Astrocyte of the cerebellum (primary cell): ENCODE results near the gene KLHL21.

Experiments
- DNase-seq: peaks from one replicate; pipeline ENCODE4 v3.0.0-alpha.2; 2011; ENCODE audit warnings: low read depth
- H3K4me3 ChIP-seq: 2 replicates; pipeline ENCODE4 v1.5.1; 2011; ENCODE audit warnings: mild to moderate bottlenecking, low read depth, low read length, moderate library complexity
- CTCF ChIP-seq: IDR thresholded peaks from 2 replicates; pipeline ENCODE4 v1.5.1; 2012; ENCODE audit warnings: low read length, low read depth, moderate library complexity, mild to moderate bottlenecking; ENCODE audit errors: missing control alignments
- in situ Hi-C: cut with HindIII; loops from 2 replicates; pipeline ENCODE4 v1.10.0; 2017; ENCODE audit warnings: low sequenced_read_pairs

KLHL21 gene

DNA sequence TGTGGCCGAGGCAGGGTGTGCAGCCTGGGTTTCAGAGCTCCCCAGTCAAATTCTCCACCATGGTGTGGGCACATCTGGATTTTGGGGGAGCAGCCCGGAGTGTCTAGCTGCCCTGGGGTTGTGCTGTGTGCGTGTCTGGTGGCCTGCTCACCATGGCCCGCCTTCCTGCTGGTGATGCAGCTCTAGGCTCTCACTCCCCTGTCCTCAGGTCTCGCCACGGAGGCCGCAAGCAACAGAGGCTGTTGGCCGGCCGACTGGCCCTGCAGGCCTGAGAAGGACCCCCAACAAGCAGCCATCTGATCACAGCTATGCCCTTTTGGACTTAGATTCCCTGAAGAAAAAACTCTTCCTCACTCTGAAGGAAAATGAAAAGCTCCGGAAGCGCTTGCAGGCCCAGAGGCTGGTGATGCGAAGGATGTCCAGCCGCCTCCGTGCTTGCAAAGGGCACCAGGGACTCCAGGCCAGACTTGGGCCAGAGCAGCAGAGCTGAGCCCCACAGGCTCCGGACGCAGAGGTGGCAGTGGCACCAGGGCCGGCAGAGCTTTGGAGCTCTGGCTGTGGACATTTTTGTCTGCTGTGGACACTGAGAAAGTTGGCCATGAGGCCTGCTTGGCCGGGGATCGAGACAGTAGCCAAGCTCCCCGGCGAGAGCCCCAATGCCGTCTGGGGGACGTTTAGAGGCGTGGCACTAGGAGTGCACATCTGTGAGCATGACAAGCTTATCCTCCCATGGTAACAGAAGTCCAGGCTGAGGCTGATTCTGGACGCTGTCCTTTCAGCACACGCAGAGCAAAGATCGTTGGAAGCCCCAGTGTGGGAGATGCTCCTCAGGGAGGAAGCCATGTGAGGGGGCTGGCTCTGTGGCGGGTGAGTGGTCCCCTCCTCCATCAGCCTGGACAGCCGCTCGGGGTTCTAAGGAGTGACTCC is 30.2 kb upstream of the KLHL21 start:
- in situ Hi-C loops, result no loop called here
- H3K4me3 ChIP-seq, result no peak overlapping the region
- no peak for DNase-seq
- TF ChIP-seq CTCF, result no peak

DNA sequence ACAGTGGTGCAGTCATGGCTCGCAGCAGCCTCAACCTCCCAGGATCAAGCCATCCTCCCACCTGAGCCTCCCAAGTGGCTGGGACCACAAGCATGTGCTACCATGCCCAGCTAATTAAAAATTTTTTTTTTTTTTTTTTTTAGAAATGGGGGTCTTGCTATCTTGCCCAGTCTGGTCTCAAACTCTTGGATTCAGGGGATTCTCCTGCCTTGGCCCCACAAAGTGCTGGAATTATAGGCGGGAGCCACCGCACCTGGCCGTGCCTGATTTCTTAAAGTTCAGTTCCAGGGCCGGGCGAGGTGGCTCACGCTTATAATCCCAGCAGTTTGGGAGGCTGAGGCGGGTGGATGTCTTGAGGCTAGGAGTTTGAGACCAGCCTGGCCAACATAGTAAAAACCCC is 28.4 kb upstream of the KLHL21 start:
- TF ChIP-seq CTCF, result no peak
- H3K4me3 ChIP-seq, result no peak overlapping the region
- in situ Hi-C loops, result no loop called here
- DNase-seq, result no peak

GRCh38 chr1:6630027-6630426 is 27.4 kb upstream of the KLHL21 start:
- in situ Hi-C loops, result no loop called here
- DNase-seq, result no peak
- H3K4me3 ChIP-seq, result no peak overlapping the region
- no peak for TF ChIP-seq CTCF

DNA sequence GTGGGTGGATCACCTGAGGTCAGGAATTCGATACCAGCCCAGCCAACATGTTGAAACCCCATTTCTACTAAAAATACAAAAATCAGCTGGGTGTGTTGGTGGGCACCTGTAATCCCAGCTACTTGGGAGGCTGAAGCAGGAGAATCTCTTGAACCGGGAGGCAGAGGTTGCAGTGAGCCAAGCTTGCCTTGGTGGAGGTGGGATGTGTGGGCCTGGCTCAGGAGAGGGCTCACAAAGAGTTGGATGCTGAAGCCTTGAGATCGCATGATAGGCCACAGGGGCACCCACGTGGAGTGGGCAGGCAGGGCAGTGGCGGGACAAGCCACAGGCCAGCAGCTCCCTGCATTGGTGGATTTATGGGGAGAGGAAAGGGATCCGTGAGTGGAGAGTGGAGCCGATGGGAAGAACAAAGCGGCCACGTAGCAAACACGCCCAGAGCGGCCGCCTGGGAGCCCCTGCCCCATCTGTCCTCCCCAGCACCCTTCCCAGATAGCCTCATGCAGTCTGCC is 26.4 kb upstream of the KLHL21 start:
- in situ Hi-C loops, result no loop called here
- DNase-seq, result no peak
- H3K4me3 ChIP-seq, result no peak overlapping the region
- TF ChIP-seq CTCF, result no peak

GRCh38 chr1:6627841-6628545 is 25.3 kb upstream of the KLHL21 start:
- in situ Hi-C loops, result no loop called here
- no peak for DNase-seq
- TF ChIP-seq CTCF, result no peak
- H3K4me3 ChIP-seq, result no peak overlapping the region

GRCh38 chr1:6627031-6627430 is 24.4 kb upstream of the KLHL21 start:
- in situ Hi-C loops, result no loop called here
- DNase-seq, result no peak
- TF ChIP-seq CTCF, result no peak
- H3K4me3 ChIP-seq, result no peak overlapping the region
